Panc1 (cell line): ENCODE data around the gene ST7L.

ENCODE experiments used
- POLR2AphosphoS5 ChIP-seq: IDR thresholded peaks from 2 replicates; pipeline ENCODE4 v1.6.1; 2012; ENCODE audit warnings: mild to moderate bottlenecking, low read depth, low read length, moderate library complexity
- SIN3A ChIP-seq: IDR thresholded peaks from 2 replicates; pipeline ENCODE4 v1.6.1; 2012; ENCODE audit warnings: low read depth, mild to moderate bottlenecking, low read length, moderate library complexity, borderline replicate concordance; ENCODE audit not compliant: insufficient read depth
- TCF7L2 ChIP-seq: IDR thresholded peaks from 2 replicates; pipeline ENCODE4 v1.6.1; 2011; ENCODE audit warnings: mild to moderate bottlenecking, low read depth, low read length, inconsistent platforms
- TF ChIP-seq, protein P1 (sequence below): fragments of 450-650 bp; IDR thresholded peaks from 2 replicates; pipeline ENCODE4 v1.5.1; 2017; ENCODE audit warnings: mild to moderate bottlenecking
- TF ChIP-seq, protein P2 (sequence below), 2 experiments: IDR thresholded peaks; 2 replicates each; pipeline ENCODE4 v1.6.1; 2011 to 2012; ENCODE audit warnings: low read depth in 2 of 2, control low read depth in 1 of 2, low read length in 1 of 2, mild to moderate bottlenecking in 1 of 2, moderate library complexity in 1 of 2; ENCODE audit not compliant: insufficient read depth in 1 of 2

DNA sequence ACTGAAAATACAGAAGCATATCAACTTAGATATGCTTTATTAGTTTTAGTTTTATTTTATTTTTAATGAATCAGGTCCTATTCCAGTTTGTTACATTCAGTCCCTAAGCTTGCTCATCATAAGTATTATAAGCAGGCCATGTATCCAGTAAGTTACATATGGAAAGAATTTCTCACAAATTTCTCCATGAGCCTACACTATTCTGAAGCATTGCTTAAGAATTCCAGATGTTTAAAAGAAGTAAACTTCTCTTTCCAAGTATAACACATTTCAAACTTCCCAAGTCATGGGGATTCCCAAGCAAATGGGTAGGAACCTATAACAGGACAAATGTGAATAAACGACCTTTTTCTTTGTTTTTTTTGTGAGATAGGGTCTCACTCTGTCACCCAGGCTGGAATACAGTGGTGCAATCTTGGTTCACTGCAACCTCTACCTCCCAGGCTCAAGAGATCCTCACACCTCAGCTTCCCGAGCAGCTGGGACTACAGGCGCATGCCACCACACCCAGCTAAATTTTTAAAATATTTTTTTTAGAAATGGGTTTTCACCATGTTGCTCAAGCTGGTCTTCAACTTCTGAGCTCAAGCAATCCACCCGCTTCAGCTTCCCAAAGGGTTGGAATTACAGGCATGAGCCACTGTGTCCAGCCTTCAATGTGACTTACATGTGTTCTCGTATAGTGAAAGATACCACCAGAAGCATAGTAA lies 39.0 kb downstream of the ST7L start:
- no peak for TF ChIP-seq POLR2AphosphoS5
- TF ChIP-seq SIN3A = no peak
- TF ChIP-seq, protein P1, sequence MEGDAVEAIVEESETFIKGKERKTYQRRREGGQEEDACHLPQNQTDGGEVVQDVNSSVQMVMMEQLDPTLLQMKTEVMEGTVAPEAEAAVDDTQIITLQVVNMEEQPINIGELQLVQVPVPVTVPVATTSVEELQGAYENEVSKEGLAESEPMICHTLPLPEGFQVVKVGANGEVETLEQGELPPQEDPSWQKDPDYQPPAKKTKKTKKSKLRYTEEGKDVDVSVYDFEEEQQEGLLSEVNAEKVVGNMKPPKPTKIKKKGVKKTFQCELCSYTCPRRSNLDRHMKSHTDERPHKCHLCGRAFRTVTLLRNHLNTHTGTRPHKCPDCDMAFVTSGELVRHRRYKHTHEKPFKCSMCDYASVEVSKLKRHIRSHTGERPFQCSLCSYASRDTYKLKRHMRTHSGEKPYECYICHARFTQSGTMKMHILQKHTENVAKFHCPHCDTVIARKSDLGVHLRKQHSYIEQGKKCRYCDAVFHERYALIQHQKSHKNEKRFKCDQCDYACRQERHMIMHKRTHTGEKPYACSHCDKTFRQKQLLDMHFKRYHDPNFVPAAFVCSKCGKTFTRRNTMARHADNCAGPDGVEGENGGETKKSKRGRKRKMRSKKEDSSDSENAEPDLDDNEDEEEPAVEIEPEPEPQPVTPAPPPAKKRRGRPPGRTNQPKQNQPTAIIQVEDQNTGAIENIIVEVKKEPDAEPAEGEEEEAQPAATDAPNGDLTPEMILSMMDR = no peak
- TF ChIP-seq, protein P2, sequence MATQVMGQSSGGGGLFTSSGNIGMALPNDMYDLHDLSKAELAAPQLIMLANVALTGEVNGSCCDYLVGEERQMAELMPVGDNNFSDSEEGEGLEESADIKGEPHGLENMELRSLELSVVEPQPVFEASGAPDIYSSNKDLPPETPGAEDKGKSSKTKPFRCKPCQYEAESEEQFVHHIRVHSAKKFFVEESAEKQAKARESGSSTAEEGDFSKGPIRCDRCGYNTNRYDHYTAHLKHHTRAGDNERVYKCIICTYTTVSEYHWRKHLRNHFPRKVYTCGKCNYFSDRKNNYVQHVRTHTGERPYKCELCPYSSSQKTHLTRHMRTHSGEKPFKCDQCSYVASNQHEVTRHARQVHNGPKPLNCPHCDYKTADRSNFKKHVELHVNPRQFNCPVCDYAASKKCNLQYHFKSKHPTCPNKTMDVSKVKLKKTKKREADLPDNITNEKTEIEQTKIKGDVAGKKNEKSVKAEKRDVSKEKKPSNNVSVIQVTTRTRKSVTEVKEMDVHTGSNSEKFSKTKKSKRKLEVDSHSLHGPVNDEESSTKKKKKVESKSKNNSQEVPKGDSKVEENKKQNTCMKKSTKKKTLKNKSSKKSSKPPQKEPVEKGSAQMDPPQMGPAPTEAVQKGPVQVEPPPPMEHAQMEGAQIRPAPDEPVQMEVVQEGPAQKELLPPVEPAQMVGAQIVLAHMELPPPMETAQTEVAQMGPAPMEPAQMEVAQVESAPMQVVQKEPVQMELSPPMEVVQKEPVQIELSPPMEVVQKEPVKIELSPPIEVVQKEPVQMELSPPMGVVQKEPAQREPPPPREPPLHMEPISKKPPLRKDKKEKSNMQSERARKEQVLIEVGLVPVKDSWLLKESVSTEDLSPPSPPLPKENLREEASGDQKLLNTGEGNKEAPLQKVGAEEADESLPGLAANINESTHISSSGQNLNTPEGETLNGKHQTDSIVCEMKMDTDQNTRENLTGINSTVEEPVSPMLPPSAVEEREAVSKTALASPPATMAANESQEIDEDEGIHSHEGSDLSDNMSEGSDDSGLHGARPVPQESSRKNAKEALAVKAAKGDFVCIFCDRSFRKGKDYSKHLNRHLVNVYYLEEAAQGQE (IDR thresholded peaks at IDR 0.05; ENCODE audit: insufficient read depth in 1 of 2, low read depth in 2 of 2, low read length in 1 of 2) = no peak
- TF ChIP-seq TCF7L2 = no peak
